Stomach (tissue), 4 donors: ENCODE results near the gene GRXCR2.

Source experiments
- CTCF ChIP-seq, 7 experiments: fragments of 450-650 bp in 4 of 7; fragments of 200-600 bp in 3 of 7; sonication (generic) in 3 of 7; IDR thresholded peaks; one replicate each; pipeline ENCODE4 v1.5.1; 2016 to 2019; ENCODE audit warnings: antibody characterized with exemption in 7 of 7, control low read depth in 2 of 7, mild to moderate bottlenecking in 1 of 7
- POLR2AphosphoS5 ChIP-seq, 3 donors: sonication (generic); formaldehyde crosslinking; IDR thresholded peaks; one replicate each; pipeline ENCODE4 v1.6.1; 2016; ENCODE audit warnings: antibody characterized with exemption in 3 of 3

- TF ChIP-seq CTCF (IDR thresholded peaks at IDR 0.05) = no peak
- TF ChIP-seq POLR2AphosphoS5 (IDR thresholded peaks at IDR 0.05) = no peak
These were observed 18.9 kb downstream of the GRXCR2 start for GRCh38 chr5:145853781-145854376.
